Erythroblast (primary cell): Measurements from ENCODE around the gene HEATR1.

ENCODE experiments used
- GATA1 ChIP-seq: IDR thresholded peaks from 2 replicates; pipeline ENCODE4 v1.6.1; 2011; ENCODE audit warnings: low read depth, mild to moderate bottlenecking, control low read depth, low read length, moderate library complexity
- POLR2A ChIP-seq: IDR thresholded peaks from 2 replicates; pipeline ENCODE4 v1.6.1; 2011; ENCODE audit warnings: mild to moderate bottlenecking, low read length

DNA sequence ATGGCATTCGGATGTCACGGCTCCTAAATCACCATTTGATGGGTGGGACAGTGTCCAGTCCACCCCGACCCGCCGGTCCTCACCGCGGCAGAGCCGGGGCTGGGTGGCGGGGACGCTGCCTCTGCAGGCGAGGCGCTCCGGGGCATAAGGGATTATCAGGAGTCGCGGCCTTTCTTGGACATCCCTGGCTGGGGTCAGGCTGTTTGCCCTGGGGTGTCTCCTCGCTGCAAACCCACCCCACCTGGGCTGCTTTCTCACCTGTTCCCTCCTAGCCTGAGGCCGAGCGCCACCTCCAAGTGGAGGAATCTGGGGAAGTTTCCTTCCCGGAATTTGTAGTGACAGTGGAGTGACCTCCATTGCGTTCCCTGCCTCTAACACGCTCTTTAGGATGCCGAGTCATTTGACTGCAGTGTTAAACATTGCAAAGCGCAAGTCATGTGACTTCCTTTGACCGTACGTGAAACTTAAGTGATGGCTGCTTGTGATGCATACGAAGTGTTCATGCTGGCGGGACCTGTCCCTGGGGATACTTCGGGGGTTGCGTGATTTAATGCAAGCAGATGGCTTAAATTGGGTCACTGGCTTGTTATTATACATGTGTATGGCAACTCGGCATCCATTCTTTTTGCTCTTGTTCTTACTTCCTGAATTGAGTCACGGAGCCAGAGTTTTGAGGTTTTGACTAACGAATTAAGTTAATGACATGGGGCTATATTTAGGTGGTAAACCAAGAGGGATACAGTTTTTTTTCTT, 80.0 kb downstream of the HEATR1 start:
- TF ChIP-seq POLR2A: peak; percentile 87
- no peak for TF ChIP-seq GATA1
